Mucosa of rectum (tissue), 2 donors: ENCODE results near the gene ADAP1.

ENCODE experiments used
- H3K27ac ChIP-seq, 2 donors: one replicate each; pipeline ENCODE4 v1.7.0; 2013; ENCODE audit warnings: inconsistent platforms in 2 of 2, low read depth in 2 of 2, low read length in 2 of 2
- H3K27me3 ChIP-seq, 2 donors: one replicate each; pipeline ENCODE4 v1.7.0; 2013; ENCODE audit warnings: low read length in 2 of 2; ENCODE audit not compliant: control insufficient read depth in 2 of 2, insufficient read depth in 2 of 2
- H3K36me3 ChIP-seq, 2 donors: one replicate each; pipeline ENCODE4 v1.7.0; 2013; ENCODE audit warnings: low read length in 2 of 2; ENCODE audit not compliant: control insufficient read depth in 2 of 2, insufficient read depth in 2 of 2
- H3K4me1 ChIP-seq, 2 donors: one replicate each; pipeline ENCODE4 v1.7.0; 2013; ENCODE audit warnings: low read length in 2 of 2, mild to moderate bottlenecking in 1 of 2; ENCODE audit not compliant: control insufficient read depth in 2 of 2, insufficient read depth in 2 of 2
- H3K4me3 ChIP-seq, 2 donors: one replicate each; pipeline ENCODE4 v1.7.0; 2013; ENCODE audit warnings: low read length in 2 of 2
- H3K9ac ChIP-seq, 2 donors: one replicate each; pipeline ENCODE4 v1.7.0; 2013; ENCODE audit warnings: low read length in 2 of 2, low read depth in 1 of 2, mild to moderate bottlenecking in 1 of 2
- H3K9me3 ChIP-seq, 2 donors: one replicate each; pipeline ENCODE4 v1.7.0; 2013; ENCODE audit warnings: low read length in 2 of 2; ENCODE audit not compliant: control insufficient read depth in 2 of 2
- donor health status: healthy.
- donor health status: Normal muscosa, but diverticular disease.

The ADAP1 gene

DNA sequence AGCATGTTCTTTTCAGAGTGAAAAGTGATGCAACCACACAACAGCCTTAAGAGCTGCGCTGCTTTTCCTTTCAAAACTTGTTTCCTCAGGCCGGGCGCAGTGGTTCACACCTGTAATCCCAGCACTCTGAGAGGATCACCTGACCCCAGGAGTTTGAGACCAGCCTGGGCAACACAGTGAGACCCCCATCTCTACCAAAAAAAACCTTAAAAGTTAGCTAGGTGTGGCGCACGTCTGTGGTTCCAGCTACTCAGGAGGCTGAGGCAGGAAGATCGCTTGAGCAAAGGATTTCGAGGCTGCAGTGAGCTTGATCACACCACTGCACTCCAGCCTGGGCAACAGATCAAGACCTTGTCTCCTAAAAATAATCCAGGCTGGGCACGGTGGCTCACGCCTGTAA lies 18.8 kb upstream of the ADAP1 start:
- Histone ChIP-seq H3K27ac (no peak overlapping the region), H3K9ac (no peak overlapping the region), H3K36me3 (peaks cover 27 to 41% of the 10 kb centered on the region in 2 donors), H3K27me3 (no peaks in the 10 kb centered on the region), H3K9me3 (no peaks in the 10 kb centered on the region), H3K4me1 (peaks cover 33 to 34% of the 10 kb centered on the region in 2 donors), H3K4me3 (no peak overlapping the region)

DNA sequence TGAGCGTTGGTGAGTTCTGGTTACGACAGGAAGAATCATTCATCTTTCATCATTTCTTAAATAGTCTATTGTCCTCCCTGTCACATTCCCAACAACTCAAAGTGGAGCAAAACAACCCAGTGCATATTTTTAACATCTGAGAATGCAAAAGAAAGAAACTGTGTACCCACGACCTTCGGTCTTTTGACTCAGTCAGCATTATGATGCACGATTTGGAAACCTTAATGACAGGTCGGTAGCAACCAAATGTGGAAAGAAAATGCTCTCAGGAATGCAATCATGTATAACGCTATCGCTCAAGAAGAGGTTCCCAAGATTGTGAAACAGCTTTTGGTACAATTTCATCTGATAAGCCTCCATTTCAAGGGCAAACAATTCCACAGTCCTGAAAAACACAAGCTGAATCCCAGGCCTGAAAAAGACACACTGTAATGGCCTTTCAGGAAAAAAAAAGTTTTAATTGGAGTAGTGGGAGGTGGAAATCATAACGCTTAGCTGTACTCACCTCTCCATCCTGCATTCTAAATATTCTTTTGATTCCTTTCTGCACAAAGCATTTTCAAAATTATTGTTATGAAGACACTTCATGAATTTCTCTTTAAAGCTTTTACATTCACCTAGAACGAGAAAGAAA lies 18.3 kb upstream of the ADAP1 start:
- H3K27me3 ChIP-seq: no peaks in the 10 kb centered on the region
- no peaks in the 10 kb centered on the region for H3K9me3 ChIP-seq
- H3K9ac ChIP-seq: no peak overlapping the region
- H3K27ac ChIP-seq: no peak overlapping the region
- peaks cover 33 to 46% of the 10 kb centered on the region in 2 donors for H3K36me3 ChIP-seq
- H3K4me3 ChIP-seq: no peak overlapping the region
- H3K4me1 ChIP-seq: peaks cover 28 to 29% of the 10 kb centered on the region in 2 donors

GRCh38 chr7:972110-972509 lies 17.6 kb upstream of the ADAP1 start:
- no peak overlapping the region for H3K9ac ChIP-seq
- H3K36me3 ChIP-seq: peaks cover 37 to 53% of the 10 kb centered on the region in 2 donors
- no peak overlapping the region for H3K4me3 ChIP-seq
- peaks cover 21 to 23% of the 10 kb centered on the region in 2 donors for H3K4me1 ChIP-seq
- no peaks in the 10 kb centered on the region for H3K27me3 ChIP-seq
- H3K27ac ChIP-seq: no peak overlapping the region
- H3K9me3 ChIP-seq: no peaks in the 10 kb centered on the region

DNA sequence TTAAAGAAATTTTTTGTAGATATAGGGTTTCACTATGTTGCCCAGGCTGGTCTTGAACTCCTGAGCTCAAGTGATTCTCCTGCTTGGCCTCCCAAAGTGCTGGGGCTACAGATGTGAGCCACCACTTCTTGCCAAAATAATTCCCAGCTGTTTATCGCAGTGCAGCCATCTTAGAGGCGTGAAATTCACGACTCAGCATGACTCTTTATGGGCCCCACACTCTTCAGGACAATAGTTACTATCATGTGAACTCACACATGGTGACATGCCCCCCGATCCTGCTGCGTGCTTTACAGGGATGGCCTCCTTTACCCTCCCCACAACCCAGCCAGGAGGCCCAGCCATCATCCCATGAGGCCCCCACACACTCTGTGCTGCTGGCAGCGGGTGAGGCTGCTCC lies 16.3 kb upstream of the ADAP1 start:
- H3K4me1 ChIP-seq: peaks cover 8 to 11% of the 10 kb centered on the region in 2 donors
- peaks cover 39 to 60% of the 10 kb centered on the region in 2 donors for H3K36me3 ChIP-seq
- no peak overlapping the region for H3K4me3 ChIP-seq
- no peaks in the 10 kb centered on the region for H3K27me3 ChIP-seq
- no peaks in the 10 kb centered on the region for H3K9me3 ChIP-seq
- no peak overlapping the region for H3K9ac ChIP-seq
- no peak overlapping the region for H3K27ac ChIP-seq

DNA sequence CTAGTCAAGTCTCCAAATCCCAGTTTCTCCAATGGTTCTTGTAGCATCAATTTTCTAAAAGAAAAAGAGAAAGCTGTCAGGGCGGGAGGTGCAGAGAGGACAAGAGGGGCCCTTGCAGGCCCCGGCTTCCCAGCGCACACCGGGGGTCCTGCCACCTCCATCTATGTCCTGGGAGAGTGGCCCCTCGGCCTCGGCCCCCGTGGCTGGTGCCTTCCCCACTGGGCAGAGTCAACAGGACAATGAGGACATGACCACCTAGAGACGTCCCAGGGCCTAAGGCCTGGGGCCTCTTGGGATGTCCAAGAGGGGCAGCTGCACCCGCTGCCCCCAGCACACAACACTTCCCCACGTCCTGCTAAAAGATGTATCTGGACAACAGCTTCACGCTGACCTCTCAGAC lies 14.9 kb upstream of the ADAP1 start:
- Histone ChIP-seq H3K27me3 (no peaks in the 10 kb centered on the region), H3K36me3 (peaks cover 39 to 60% of the 10 kb centered on the region in 2 donors), H3K4me1 (peaks cover 12 to 14% of the 10 kb centered on the region in 2 donors), H3K4me3 (no peak overlapping the region), H3K9me3 (no peaks in the 10 kb centered on the region), H3K9ac (no peak overlapping the region), H3K27ac (no peak overlapping the region)

- no peak overlapping the region for H3K9ac ChIP-seq
- no peaks in the 10 kb centered on the region for H3K9me3 ChIP-seq
- no peak overlapping the region for H3K4me3 ChIP-seq
- H3K36me3 ChIP-seq: peaks cover 39 to 60% of the 10 kb centered on the region in 2 donors
- no peak overlapping the region for H3K27ac ChIP-seq
- H3K27me3 ChIP-seq: peaks cover 0 to 3% of the 10 kb centered on the region in 2 donors
- H3K4me1 ChIP-seq: peaks cover 9 to 14% of the 10 kb centered on the region in 2 donors
These were observed 14.0 kb upstream of the ADAP1 start for GRCh38 chr7:968205-969105.

DNA sequence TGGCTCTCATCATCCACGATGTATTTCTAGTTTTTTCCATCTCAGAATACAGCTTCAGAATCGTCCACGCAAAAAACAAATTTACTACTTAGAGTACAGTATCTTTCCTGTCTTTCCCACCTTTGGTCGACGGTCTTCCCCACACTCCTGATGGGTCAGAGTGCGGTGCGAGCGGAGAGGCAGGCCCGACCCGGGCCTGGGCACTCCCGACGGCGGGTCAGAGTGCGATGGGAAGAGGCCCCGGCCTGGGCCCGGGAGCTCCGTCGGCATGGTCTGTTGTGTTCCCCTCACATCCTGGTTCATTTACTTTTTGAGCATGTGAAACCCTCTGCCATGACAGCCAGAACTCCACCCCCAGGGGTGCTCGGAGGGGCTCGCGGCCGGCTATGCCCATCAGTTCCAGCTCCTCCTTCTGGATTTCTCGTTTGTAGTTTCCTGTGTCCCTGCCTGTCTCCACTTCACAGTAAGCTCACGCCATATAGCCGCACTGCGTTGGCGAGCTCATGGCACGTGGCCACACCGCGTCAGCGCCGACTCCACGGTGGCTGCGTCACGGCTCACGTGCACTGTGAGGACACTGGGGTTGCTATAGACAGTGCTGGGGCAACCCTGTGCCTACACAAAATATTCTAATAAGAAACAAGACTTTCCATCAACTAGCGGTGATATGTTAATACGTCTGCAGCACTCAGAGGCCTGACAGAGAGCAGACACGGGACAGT lies 13.0 kb upstream of the ADAP1 start:
- H3K9ac ChIP-seq: no peak overlapping the region
- no peak overlapping the region for H3K4me3 ChIP-seq
- H3K27me3 ChIP-seq: peaks cover 0 to 4% of the 10 kb centered on the region in 2 donors
- H3K9me3 ChIP-seq: no peaks in the 10 kb centered on the region
- H3K36me3 ChIP-seq: peaks cover 34 to 53% of the 10 kb centered on the region in 2 donors
- H3K4me1 ChIP-seq: peaks cover 9 to 15% of the 10 kb centered on the region in 2 donors
- no peak overlapping the region for H3K27ac ChIP-seq

- H3K4me1 ChIP-seq: peaks cover 9 to 15% of the 10 kb centered on the region in 2 donors
- no peaks in the 10 kb centered on the region for H3K9me3 ChIP-seq
- peaks cover 29 to 44% of the 10 kb centered on the region in 2 donors for H3K36me3 ChIP-seq
- H3K9ac ChIP-seq: no peak overlapping the region
- no peak overlapping the region for H3K4me3 ChIP-seq
- no peak overlapping the region for H3K27ac ChIP-seq
- H3K27me3 ChIP-seq: peaks cover 0 to 4% of the 10 kb centered on the region in 2 donors
These were observed 12.0 kb upstream of the ADAP1 start for GRCh38 chr7:966291-967069.

GRCh38 chr7:964401-965231 lies 10.1 kb upstream of the ADAP1 start:
- peak overlapping the region; percentile 5 to 52 for H3K27ac ChIP-seq
- H3K9ac ChIP-seq: peak overlapping the region; percentile 8 to 29
- H3K9me3 ChIP-seq: no peaks in the 10 kb centered on the region
- H3K4me1 ChIP-seq: peaks cover 9 to 15% of the 10 kb centered on the region in 2 donors
- H3K4me3 ChIP-seq: no peak overlapping the region
- H3K36me3 ChIP-seq: peaks cover 19 to 31% of the 10 kb centered on the region in 2 donors
- peaks cover 0 to 4% of the 10 kb centered on the region in 2 donors for H3K27me3 ChIP-seq
